HepG2 (cell line): Measurements from ENCODE around the gene AP1G1. TPM values are rescaled to one million over a fixed set of nuclear protein-coding genes. Genes with fewer than 3 reads are reported as not detected.

Experiments
- CENPT ChIP-seq: sonication (generic); formaldehyde crosslinking; IDR thresholded peaks from 2 replicates; pipeline ENCODE4 v1.8.0; 2022; ENCODE audit warnings: low read depth, mild to moderate bottlenecking, moderate library complexity, missing genetic modification reagents
- FOXP1 ChIP-seq, 2 experiments: fragments of 450-650 bp in 1 of 2; IDR thresholded peaks; 2 replicates each; pipeline ENCODE4 v1.6.1; 2017 to 2018; ENCODE audit warnings: antibody characterized with exemption in 1 of 2
- HDAC6 ChIP-seq: fragments of 200-600 bp; sonication (generic); IDR thresholded peaks from 2 replicates; pipeline ENCODE4 v1.7.0; 2017; ENCODE audit warnings: mild to moderate bottlenecking, antibody characterized with exemption, low read length, low read depth
- MXD4 ChIP-seq: IDR thresholded peaks from 2 replicates; pipeline ENCODE4 v1.6.1; 2016; ENCODE audit warnings: mild to moderate bottlenecking, missing biosample characterization, missing genetic modification reagents
- NKX3-1 ChIP-seq: sonication (generic); formaldehyde crosslinking; IDR thresholded peaks from 2 replicates; pipeline ENCODE4 v1.5.0; 2020; ENCODE audit warnings: missing genetic modification reagents
- RNF2 ChIP-seq: fragments of 450-650 bp; conservative IDR thresholded peaks from 2 replicates; pipeline ENCODE4 v1.6.1; 2016; ENCODE audit warnings: low read depth
- SP4 ChIP-seq: sonication (generic); formaldehyde crosslinking; IDR thresholded peaks from 2 replicates; pipeline ENCODE4 v1.8.1; 2023; ENCODE audit warnings: mild to moderate bottlenecking, missing genetic modification reagents
- TEAD3 ChIP-seq: optimal IDR thresholded peaks from 2 replicates; pipeline ENCODE3; 2016; ENCODE audit warnings: borderline replicate concordance
- YEATS2 ChIP-seq: sonication (generic); formaldehyde crosslinking; IDR thresholded peaks from 2 replicates; pipeline ENCODE4 v1.4.0; 2020; ENCODE audit warnings: missing genetic modification reagents, borderline replicate concordance
- ZNF224 ChIP-seq: sonication (generic); formaldehyde crosslinking; IDR thresholded peaks from 2 replicates; pipeline ENCODE4 v1.5.0; 2020; ENCODE audit warnings: mild to moderate bottlenecking, missing genetic modification reagents
- ZNF317 ChIP-seq: sonication (generic); formaldehyde crosslinking; IDR thresholded peaks from 2 replicates; pipeline ENCODE4 v1.5.0; 2020; ENCODE audit warnings: mild to moderate bottlenecking, missing genetic modification reagents
- ZNF773 ChIP-seq: sonication (generic); formaldehyde crosslinking; IDR thresholded peaks from 2 replicates; pipeline ENCODE4 v1.4.0; 2020; ENCODE audit warnings: missing genetic modification reagents, borderline replicate concordance
- ZSCAN22 ChIP-seq: sonication (generic); formaldehyde crosslinking; IDR thresholded peaks from 2 replicates; pipeline ENCODE4 v1.4.0; 2020; ENCODE audit warnings: mild to moderate bottlenecking, missing genetic modification reagents
- polyA plus RNA-seq, 8 experiments: library from polyadenylated mRNA; depleted of rRNA in 3 of 8; stranded (reverse) in 7 of 8; unstranded in 1 of 8; fragments of >200 nt; fragmentation: Illumina TruSeq in 4 of 8; extraction: Trizol in 4 of 8; gene quantifications; 2 replicates each; pipeline versions ENCODE4 v1.2.1 to v1.2.3, GENCODE V29; 2011 to 2016; ENCODE audit warnings: low read depth in 4 of 8, missing spikeins in 1 of 8, mixed read lengths in 1 of 8; ENCODE audit not compliant: insufficient read depth in 1 of 8
- total RNA-seq, 5 experiments: library from RNA; depleted of rRNA; stranded (reverse); fragments of >200 nt; fragmentation: Illumina TruSeq; extraction: Trizol; gene quantifications; 2 replicates each; pipeline ENCODE4 v1.2.3, GENCODE V29; 2016; ENCODE audit warnings: low read depth in 1 of 5
- TF ChIP-seq, protein P1 (sequence below): sonication (generic); formaldehyde crosslinking; IDR thresholded peaks from 2 replicates; pipeline ENCODE4 v1.4.0; 2020; ENCODE audit warnings: missing genetic modification reagents, borderline replicate concordance
- TF ChIP-seq, protein P2 (sequence below): sonication (generic); formaldehyde crosslinking; IDR thresholded peaks from 2 replicates; pipeline ENCODE4 v1.5.0; 2020; ENCODE audit warnings: mild to moderate bottlenecking, low read depth, missing genetic modification reagents, borderline replicate concordance
- TF ChIP-seq, protein P3 (sequence below): IDR thresholded peaks from 2 replicates; pipeline ENCODE4 v1.6.1; 2016; ENCODE audit warnings: low read depth, control low read depth
- TF ChIP-seq, protein P4 (sequence below): sonication (generic); formaldehyde crosslinking; conservative IDR thresholded peaks from 2 replicates; pipeline ENCODE4 v1.8.0; 2022; ENCODE audit warnings: low read depth, missing genetic modification reagents
- TF ChIP-seq, protein P5 (sequence below): sonication (generic); formaldehyde crosslinking; IDR thresholded peaks from 2 replicates; pipeline ENCODE4 v1.5.1; 2020; ENCODE audit warnings: mild to moderate bottlenecking, missing genetic modification reagents, borderline replicate concordance

The AP1G1 gene
- total and polyA plus RNA-seq, 2 of the 13 experiments (the other 11 are each of a cell fraction or from before 2014, with no cell fraction given): 62.2 to 66.2 TPM

DNA sequence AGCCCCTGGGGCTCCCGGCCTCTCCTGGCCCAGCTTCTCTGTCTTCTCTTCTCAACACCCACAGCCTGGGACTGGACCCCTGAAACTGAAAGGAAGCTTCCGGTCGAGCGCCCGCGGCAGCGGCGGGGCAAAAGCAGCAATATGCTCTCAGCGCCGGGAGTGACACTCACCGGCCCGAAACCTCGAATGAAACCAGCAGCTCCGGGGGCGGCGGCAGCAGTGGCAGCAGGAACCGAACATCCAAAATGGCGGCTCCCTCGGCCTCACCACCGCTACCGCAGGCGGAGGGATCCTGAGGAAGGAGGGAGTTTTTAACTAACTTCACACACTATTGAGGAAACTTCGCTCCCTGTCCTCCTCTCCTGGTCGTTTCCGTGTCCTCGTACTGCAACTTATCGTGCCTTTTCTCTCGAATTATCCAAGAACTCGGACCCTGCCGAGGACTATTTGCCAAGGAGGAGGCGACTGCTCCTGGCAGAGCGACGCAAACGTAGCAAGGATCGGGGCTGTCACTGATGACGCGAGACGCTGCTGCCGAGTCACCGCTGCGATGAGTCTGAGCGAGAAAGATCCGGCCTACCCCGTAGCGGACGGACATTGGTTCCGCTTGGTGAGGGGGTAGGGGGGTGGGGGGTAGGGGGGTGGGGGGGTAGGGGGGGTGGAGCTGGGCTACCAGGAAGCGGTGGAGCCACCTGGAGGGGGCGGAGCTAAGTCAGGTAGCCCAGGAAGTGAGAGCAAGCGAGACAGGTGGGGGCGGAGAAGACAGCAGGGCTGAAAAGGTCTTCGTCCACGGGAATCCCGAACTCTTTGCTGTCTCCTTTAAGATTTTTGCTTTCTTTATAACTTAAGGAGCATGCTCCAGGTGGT, at the start of gene AP1G1 (continued):
- peak; percentile 11 for TF ChIP-seq TEAD3 (CRISPR knock-in tag)
- peak; percentile 88 for TF ChIP-seq ZNF317 (CRISPR knock-in tag)
- peak; percentile 95 for TF ChIP-seq SP4 (CRISPR knock-in tag)
- TF ChIP-seq, protein P1, sequence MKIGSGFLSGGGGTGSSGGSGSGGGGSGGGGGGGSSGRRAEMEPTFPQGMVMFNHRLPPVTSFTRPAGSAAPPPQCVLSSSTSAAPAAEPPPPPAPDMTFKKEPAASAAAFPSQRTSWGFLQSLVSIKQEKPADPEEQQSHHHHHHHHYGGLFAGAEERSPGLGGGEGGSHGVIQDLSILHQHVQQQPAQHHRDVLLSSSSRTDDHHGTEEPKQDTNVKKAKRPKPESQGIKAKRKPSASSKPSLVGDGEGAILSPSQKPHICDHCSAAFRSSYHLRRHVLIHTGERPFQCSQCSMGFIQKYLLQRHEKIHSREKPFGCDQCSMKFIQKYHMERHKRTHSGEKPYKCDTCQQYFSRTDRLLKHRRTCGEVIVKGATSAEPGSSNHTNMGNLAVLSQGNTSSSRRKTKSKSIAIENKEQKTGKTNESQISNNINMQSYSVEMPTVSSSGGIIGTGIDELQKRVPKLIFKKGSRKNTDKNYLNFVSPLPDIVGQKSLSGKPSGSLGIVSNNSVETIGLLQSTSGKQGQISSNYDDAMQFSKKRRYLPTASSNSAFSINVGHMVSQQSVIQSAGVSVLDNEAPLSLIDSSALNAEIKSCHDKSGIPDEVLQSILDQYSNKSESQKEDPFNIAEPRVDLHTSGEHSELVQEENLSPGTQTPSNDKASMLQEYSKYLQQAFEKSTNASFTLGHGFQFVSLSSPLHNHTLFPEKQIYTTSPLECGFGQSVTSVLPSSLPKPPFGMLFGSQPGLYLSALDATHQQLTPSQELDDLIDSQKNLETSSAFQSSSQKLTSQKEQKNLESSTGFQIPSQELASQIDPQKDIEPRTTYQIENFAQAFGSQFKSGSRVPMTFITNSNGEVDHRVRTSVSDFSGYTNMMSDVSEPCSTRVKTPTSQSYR: peak; percentile 80
- peak; percentile 83; the same call in 1 of the 2 replicates for TF ChIP-seq ZNF773
- TF ChIP-seq, protein P2, sequence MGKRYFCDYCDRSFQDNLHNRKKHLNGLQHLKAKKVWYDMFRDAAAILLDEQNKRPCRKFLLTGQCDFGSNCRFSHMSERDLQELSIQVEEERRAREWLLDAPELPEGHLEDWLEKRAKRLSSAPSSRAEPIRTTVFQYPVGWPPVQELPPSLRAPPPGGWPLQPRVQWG (CRISPR knock-in tag): no peak
- no peak for TF ChIP-seq FOXP1 (IDR thresholded peaks at IDR 0.05)
- TF ChIP-seq FOXP1 (CRISPR knock-in tag; IDR thresholded peaks at IDR 0.05): 0 out of 2 replicates have a peak, but pooled peaks have one; percentile 10
- peak; percentile 89 for TF ChIP-seq NKX3-1 (CRISPR knock-in tag)
- TF ChIP-seq, protein P3, sequence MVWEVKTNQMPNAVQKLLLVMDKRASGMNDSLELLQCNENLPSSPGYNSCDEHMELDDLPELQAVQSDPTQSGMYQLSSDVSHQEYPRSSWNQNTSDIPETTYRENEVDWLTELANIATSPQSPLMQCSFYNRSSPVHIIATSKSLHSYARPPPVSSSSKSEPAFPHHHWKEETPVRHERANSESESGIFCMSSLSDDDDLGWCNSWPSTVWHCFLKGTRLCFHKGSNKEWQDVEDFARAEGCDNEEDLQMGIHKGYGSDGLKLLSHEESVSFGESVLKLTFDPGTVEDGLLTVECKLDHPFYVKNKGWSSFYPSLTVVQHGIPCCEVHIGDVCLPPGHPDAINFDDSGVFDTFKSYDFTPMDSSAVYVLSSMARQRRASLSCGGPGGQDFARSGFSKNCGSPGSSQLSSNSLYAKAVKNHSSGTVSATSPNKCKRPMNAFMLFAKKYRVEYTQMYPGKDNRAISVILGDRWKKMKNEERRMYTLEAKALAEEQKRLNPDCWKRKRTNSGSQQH: peak; percentile 70; the same call in 1 of the 2 replicates
- peak; percentile 86 for TF ChIP-seq MXD4 (CRISPR knock-in tag)
- TF ChIP-seq, protein P4, sequence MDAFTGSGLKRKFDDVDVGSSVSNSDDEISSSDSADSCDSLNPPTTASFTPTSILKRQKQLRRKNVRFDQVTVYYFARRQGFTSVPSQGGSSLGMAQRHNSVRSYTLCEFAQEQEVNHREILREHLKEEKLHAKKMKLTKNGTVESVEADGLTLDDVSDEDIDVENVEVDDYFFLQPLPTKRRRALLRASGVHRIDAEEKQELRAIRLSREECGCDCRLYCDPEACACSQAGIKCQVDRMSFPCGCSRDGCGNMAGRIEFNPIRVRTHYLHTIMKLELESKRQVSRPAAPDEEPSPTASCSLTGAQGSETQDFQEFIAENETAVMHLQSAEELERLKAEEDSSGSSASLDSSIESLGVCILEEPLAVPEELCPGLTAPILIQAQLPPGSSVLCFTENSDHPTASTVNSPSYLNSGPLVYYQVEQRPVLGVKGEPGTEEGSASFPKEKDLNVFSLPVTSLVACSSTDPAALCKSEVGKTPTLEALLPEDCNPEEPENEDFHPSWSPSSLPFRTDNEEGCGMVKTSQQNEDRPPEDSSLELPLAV (CRISPR knock-in tag): no peak
- TF ChIP-seq, protein P5, sequence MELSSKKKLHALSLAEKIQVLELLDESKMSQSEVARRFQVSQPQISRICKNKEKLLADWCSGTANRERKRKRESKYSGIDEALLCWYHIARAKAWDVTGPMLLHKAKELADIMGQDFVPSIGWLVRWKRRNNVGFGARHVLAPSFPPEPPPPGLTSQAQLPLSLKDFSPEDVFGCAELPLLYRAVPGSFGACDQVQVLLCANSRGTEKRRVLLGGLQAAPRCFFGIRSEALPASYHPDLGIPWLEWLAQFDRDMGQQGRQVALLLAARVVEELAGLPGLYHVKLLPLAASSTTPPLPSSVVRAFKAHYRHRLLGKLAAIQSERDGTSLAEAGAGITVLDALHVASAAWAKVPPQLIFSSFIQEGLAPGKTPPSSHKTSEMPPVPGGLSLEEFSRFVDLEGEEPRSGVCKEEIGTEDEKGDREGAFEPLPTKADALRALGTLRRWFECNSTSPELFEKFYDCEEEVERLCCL: no peak
- no peak for TF ChIP-seq CENPT (CRISPR knock-in tag)
- peak; percentile 93 for TF ChIP-seq YEATS2 (CRISPR knock-in tag)
- peak; percentile 41; the same call in 1 of the 2 replicates for TF ChIP-seq RNF2
- TF ChIP-seq HDAC6: no peak
- no peak for TF ChIP-seq ZSCAN22 (CRISPR knock-in tag)
- peak; percentile 71; the same call in 1 of the 2 replicates for TF ChIP-seq ZNF224 (CRISPR knock-in tag)
